VCaP (cell line): ENCODE measurements around the gene ATG5.
"Not testable (repeated sequence)": the region's sequence is repeated elsewhere in the genome, so short reads cannot be mapped to it uniquely, and the experiment has no call there.

Source experiments
- H3K27ac ChIP-seq: fragments of 450-650 bp; 2 replicates; pipeline ENCODE4 v1.5.1; 2017
- CTCF ChIP-seq: fragments of 450-650 bp; conservative IDR thresholded peaks from 2 replicates; pipeline ENCODE4 v1.5.1; 2017; ENCODE audit warnings: mild to moderate bottlenecking, moderate library complexity

The ATG5 gene

GRCh38 chr6:106254636-106255035, 70.9 kb downstream of the ATG5 start:
- no peak for TF ChIP-seq CTCF
- no peak overlapping the region for H3K27ac ChIP-seq

DNA sequence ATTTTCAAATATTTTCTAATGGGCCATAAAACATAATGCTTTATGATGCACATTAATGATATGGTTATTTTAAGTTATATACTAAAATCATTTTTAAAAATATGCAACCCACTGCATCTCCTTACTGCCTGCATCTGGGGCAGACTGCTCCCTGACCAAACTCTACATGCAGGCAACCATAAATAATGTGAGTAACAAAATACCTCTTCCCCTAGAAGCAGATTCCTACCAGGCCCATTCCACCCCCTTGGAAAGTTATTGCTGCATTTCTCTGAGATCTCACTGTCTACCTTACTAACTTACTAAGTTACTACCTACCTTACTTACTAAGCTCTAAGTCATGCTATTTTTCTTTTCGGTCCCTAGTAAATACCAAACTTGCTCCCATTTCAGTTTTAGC, 71.8 kb downstream of the ATG5 start:
- TF ChIP-seq CTCF = no peak
- no peak overlapping the region for H3K27ac ChIP-seq

- no peak for TF ChIP-seq CTCF
- H3K27ac ChIP-seq = no peak overlapping the region
Observed at GRCh38 chr6:106253172-106253571, 72.4 kb downstream of the ATG5 start.

- no peak for TF ChIP-seq CTCF
- H3K27ac ChIP-seq = no peak overlapping the region
Observed at GRCh38 chr6:106252687-106253086, 72.9 kb downstream of the ATG5 start.

DNA sequence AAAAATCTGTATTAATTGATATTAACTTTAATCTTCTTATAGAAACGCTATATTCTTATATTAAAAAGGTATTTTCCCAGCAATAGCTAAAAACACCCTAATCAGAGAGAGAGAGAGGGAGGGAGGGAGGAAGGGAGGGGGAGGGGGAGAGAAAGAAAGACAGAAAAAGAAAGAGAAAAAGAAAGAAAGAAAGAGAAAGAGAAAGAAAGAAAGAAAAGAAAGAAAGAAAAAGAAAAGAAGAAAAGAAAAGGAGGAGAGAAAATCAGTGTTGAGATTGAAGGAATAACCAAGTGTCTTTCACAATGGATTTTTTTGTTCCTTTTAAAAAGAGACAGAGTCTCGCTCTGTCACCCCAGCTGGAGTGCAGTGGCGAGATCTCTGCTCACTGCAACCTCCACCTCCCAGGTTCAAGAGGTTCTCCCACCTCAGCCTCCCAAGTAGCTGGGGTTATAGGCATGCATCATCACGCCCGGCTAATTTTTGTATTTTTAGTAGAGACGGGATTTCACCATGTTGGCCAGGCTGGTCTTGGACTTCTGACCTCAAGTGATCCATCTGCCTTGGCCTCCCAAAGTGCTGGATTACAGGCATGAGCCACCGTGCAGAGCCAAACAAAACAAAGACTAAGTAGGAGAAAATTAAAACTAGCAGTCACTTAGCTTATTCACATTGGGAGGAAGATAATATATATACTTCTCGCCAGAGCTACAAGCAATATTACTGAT, 73.9 kb downstream of the ATG5 start:
- H3K27ac ChIP-seq = not testable (repeated sequence)

DNA sequence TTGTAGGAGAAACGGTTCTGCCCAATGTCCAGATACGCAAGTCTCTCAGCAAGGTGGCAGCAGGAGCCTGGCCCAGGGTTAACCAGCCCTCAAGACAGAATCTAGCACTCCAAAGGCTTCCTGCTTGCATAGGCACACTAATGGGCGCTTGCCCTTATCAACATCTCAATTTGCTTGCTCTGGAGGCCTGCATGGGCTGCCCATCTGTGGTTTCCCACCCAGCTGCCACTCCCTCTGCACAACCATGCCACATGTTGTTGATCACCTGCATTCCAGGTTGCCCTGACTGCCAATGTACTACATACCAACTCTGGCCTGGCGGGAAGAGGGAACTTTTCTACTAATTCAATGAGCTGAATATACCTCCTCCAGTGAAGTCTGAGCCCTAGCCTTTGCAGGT, 74.6 kb downstream of the ATG5 start:
- no peak for TF ChIP-seq CTCF
- H3K27ac ChIP-seq = no peak overlapping the region

GRCh38 chr6:106249658-106250057, 75.9 kb downstream of the ATG5 start:
- TF ChIP-seq CTCF = no peak
- H3K27ac ChIP-seq = no peak overlapping the region

DNA sequence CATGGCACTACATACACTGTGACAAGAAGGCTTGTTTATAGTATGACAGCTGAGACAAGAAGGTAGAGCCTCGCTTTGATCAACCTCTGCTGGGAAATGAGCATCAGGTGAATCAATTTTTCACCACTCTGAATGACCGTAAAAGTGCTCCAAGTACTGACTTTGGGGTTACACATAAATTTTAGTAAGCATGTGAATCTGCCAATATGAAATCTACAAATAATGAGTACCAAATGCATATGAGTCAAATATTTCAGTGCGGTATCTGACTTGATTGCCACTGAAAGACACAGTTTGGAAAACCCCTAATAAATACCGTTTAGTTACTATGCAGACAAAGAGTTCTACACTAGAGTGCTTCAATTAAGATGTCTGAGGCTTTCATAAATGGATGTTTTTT, 77.8 kb downstream of the ATG5 start:
- TF ChIP-seq CTCF = no peak
- no peak overlapping the region for H3K27ac ChIP-seq
